GM12874 (cell line): ENCODE data around the gene RNF167.

Experiments used
- TF ChIP-seq, protein P1 (sequence below): IDR thresholded peaks from 2 replicates; pipeline ENCODE4 v1.5.1; 2011; ENCODE audit warnings: low read depth, mild to moderate bottlenecking, control low read depth, low read length, moderate library complexity; ENCODE audit not compliant: insufficient read depth

The RNF167 gene

GRCh38 chr17:4939796-4940554, at the start of gene RNF167, which contains the start of gene SLC25A11:
Gene RNF167, plus strand, starts transcription at chr17:4940268. Its CDS starts 642 bp downstream, at chr17:4940910.
Gene SLC25A11, minus strand, starts transcription at chr17:4940046. Its CDS starts 136 bp downstream, at chr17:4939910.
- TF ChIP-seq, protein P1, sequence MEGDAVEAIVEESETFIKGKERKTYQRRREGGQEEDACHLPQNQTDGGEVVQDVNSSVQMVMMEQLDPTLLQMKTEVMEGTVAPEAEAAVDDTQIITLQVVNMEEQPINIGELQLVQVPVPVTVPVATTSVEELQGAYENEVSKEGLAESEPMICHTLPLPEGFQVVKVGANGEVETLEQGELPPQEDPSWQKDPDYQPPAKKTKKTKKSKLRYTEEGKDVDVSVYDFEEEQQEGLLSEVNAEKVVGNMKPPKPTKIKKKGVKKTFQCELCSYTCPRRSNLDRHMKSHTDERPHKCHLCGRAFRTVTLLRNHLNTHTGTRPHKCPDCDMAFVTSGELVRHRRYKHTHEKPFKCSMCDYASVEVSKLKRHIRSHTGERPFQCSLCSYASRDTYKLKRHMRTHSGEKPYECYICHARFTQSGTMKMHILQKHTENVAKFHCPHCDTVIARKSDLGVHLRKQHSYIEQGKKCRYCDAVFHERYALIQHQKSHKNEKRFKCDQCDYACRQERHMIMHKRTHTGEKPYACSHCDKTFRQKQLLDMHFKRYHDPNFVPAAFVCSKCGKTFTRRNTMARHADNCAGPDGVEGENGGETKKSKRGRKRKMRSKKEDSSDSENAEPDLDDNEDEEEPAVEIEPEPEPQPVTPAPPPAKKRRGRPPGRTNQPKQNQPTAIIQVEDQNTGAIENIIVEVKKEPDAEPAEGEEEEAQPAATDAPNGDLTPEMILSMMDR = no peak

GRCh38 chr17:4891411-4892410, 48.4 kb upstream of the RNF167 start:
- TF ChIP-seq, protein P1 = no peak

- TF ChIP-seq, protein P1 = no peak
These were observed 47.4 kb upstream of the RNF167 start for GRCh38 chr17:4892499-4893221.

DNA sequence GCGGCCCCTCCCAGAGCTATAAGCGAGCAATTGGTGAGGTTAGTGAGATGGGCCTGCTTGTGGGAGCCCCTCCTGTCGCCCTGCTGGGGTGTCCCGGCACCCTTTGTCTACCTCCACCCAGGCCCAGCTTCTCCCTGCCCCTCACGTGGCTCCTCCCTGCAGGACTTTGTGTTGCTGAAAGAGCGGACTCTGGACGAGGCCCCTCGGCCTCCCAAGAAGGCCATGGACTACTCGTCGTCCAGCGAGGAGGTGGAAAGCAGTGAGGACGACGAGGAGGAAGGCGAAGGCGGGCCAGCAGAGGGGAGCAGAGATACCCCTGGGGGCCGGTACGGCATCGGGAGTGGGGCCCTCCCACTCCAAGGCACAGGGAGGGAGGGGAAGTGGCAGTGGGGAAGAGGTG, 46.8 kb upstream of the RNF167 start:
- TF ChIP-seq, protein P1 = no peak

DNA sequence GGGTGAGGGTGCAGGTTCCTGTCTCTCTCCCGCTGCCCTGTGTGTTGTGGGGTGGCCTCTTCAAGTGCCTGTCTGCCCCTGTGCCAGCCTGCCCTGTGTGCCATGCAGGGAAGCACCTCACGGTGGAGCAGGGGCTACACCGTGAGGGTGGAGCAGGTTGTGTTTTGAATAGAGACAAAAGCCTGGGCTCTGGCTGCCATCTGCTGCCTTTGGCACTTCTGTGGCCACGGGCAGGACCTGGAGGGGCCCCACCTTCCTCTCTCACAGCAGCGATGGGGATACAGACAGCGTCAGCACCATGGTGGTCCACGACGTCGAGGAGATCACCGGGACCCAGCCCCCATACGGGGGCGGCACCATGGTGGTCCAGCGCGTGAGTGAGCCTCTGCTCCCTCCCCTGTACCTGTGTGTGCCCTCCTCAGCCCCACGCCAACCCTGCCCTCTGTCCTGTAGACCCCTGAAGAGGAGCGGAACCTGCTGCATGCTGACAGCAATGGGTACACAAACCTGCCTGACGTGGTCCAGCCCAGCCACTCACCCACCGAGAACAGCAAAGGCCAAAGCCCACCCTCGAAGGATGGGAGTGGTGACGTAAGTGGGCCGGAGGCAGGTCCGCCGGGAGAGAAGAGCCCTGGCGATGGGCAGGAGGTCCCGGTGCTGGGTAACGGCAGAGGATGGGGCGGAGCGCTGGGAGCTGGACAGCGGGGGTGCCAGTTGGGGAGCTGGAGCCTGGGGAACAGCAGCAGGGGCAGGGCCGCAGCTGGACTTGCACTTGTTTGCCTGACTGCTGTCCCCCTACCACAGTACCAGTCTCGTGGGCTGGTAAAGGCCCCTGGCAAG, 46.1 kb upstream of the RNF167 start:
- TF ChIP-seq, protein P1 = no peak

DNA sequence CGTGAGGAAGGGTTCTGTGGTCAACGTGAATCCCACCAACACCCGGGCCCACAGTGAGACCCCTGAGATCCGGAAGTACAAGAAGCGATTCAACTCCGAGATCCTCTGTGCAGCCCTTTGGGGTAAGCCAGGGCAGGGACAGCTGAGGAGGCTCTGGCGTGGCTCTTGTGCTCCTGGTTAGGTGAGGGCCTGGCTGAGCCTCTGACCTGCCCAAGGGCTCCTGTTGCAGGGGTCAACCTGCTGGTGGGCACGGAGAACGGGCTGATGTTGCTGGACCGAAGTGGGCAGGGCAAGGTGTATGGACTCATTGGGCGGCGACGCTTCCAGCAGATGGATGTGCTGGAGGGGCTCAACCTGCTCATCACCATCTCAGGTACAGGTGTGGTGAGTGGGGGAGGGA, 44.9 kb upstream of the RNF167 start:
- TF ChIP-seq, protein P1 = no peak
